Endothelial cell of umbilical vein (primary cell): ENCODE data around the gene ST6GALNAC6. TPM values are rescaled to one million over a fixed set of nuclear protein-coding genes. Genes with fewer than 3 reads are reported as not detected.
"Not testable (repeated sequence)": the region's sequence is repeated elsewhere in the genome, so short reads cannot be mapped to it uniquely, and the experiment has no call there.

ENCODE experiments used
- BruUV-seq: library from RNA; stranded (reverse); fragments of 400-500 nt; replicated peaks from 2 replicates; lab custom pipeline; 2021; lab: Mats Ljungman, UMichigan
- CTCF ChIA-PET: fragments of 300-600, 350-600 bp; sonication (Branson Sonifier 250); formaldehyde crosslinking; loops from one replicate; lab custom pipeline; 2021; ENCODE audit warnings: antibody characterized with exemption, inconsistent platforms; lab: Charles Lee
- POLR2A ChIA-PET: fragments of 300-600, 350-600 bp; sonication (Branson Sonifier 250); formaldehyde crosslinking; loops from one replicate; lab custom pipeline; 2021; ENCODE audit warnings: antibody characterized with exemption, inconsistent platforms; lab: Charles Lee
- DNase-seq: peaks from one replicate; pipeline ENCODE4 v3.0.0-alpha.2; 2011; ENCODE audit warnings: low read depth, low spot score
- FAIRE-seq: peaks from 2 replicates; lab custom pipeline; 2011; peaks lifted over from hg19 to GRCh38; lab: Jason Lieb, UNC
- H2AFZ ChIP-seq: 2 replicates; pipeline ENCODE4 v1.6.0; 2012; ENCODE audit warnings: low read depth, low read length, control low read depth, inconsistent platforms
- H3K27ac ChIP-seq: 2 replicates; pipeline ENCODE4 v1.5.1; 2011; ENCODE audit warnings: low read depth, mild to moderate bottlenecking, control low read depth, low read length, moderate library complexity; ENCODE audit not compliant: insufficient read depth
- H3K27me3 ChIP-seq, 2 experiments: 2 replicates each; pipeline versions ENCODE4 v1.6.0 to v1.6.1; 2011; ENCODE audit warnings: low read length in 2 of 2, mixed read lengths in 1 of 2; ENCODE audit not compliant: control insufficient read depth in 2 of 2, insufficient read depth in 2 of 2
- H3K36me3 ChIP-seq, 2 experiments: 2 replicates in 1 of 2; 3 replicates in 1 of 2; pipeline ENCODE4 v1.5.1; 2011; ENCODE audit warnings: low read length in 2 of 2, mild to moderate bottlenecking in 1 of 2, moderate library complexity in 1 of 2; ENCODE audit not compliant: control insufficient read depth in 2 of 2, insufficient read depth in 2 of 2; ENCODE audit errors: extremely low read depth in 1 of 2
- H3K4me1 ChIP-seq: 3 replicates; pipeline ENCODE4 v1.5.1; 2011; ENCODE audit warnings: mild to moderate bottlenecking, low read length; ENCODE audit not compliant: control insufficient read depth, insufficient read depth; ENCODE audit errors: extremely low read depth
- H3K4me2 ChIP-seq: 2 replicates; pipeline ENCODE4 v1.6.1; 2011; ENCODE audit warnings: low read length, control low read depth, mixed read lengths; ENCODE audit not compliant: insufficient read depth
- H3K4me3 ChIP-seq, 3 experiments: fragments of 200-600 bp in 1 of 3; sonication (generic), shearing (Covaris generic) in 1 of 3; replicated peaks in 1 of 3; 2 replicates each; pipeline ENCODE4 v1.5.1; 2011 to 2016; ENCODE audit warnings: control low read depth in 3 of 3, low read length in 3 of 3, mild to moderate bottlenecking in 2 of 3, inconsistent platforms in 1 of 3, low read depth in 1 of 3, moderate library complexity in 1 of 3; ENCODE audit not compliant: insufficient read depth in 1 of 3
- H3K79me2 ChIP-seq: 2 replicates; pipeline ENCODE4 v1.6.0; 2012; ENCODE audit warnings: low read length, inconsistent platforms; ENCODE audit not compliant: control insufficient read depth, insufficient read depth
- H3K9ac ChIP-seq: replicated peaks from 2 replicates; pipeline ENCODE3; 2011; ENCODE audit warnings: low read length, control low read depth; ENCODE audit not compliant: insufficient read depth; ENCODE audit errors: extremely low read depth
- H3K9me1 ChIP-seq: replicated peaks from 3 replicates; pipeline ENCODE4 v1.6.0; 2011; ENCODE audit warnings: mild to moderate bottlenecking, low read length; ENCODE audit not compliant: control insufficient read depth, insufficient read depth; ENCODE audit errors: extremely low read depth
- H3K9me3 ChIP-seq: replicated peaks from 2 replicates; pipeline ENCODE4 v1.5.1; 2012; ENCODE audit warnings: low read length, inconsistent platforms; ENCODE audit not compliant: control insufficient read depth, insufficient read depth
- H4K20me1 ChIP-seq: replicated peaks from 2 replicates; pipeline ENCODE3; 2011; ENCODE audit warnings: mild to moderate bottlenecking, low read length; ENCODE audit not compliant: control insufficient read depth, insufficient read depth; ENCODE audit errors: extremely low read depth
- FOS ChIP-seq: IDR thresholded peaks from 2 replicates; pipeline ENCODE4 v1.6.1; 2011; ENCODE audit warnings: mild to moderate bottlenecking, low read length, moderate library complexity, borderline replicate concordance; ENCODE audit not compliant: insufficient read depth
- GATA2 ChIP-seq: IDR thresholded peaks from 2 replicates; pipeline ENCODE4 v1.7.0; 2011; ENCODE audit warnings: low read depth, mild to moderate bottlenecking, moderate library complexity, mixed read lengths, low read length; ENCODE audit not compliant: insufficient read length, insufficient read depth
- MAX ChIP-seq: IDR thresholded peaks from 2 replicates; pipeline ENCODE4 v1.6.1; 2011; ENCODE audit not compliant: insufficient read depth, insufficient read length
- dilution Hi-C: fragments of 300-500 bp; cut with MboI; formaldehyde crosslinking; loops from one replicate; pipeline ENCODE4 v1.15.0; 2019; ENCODE audit warnings: low sequenced_read_pairs; ENCODE audit not compliant: extremely low pct_ligation_motif_present
- intact Hi-C: fragments of 100-400 bp; cut with micrococcal nuclease; formaldehyde crosslinking; loops from one replicate; pipeline ENCODE4 v1.10.0; 2022
- polyA plus RNA-seq, 4 experiments: library from polyadenylated mRNA; depleted of rRNA in 3 of 4; stranded (reverse) in 3 of 4; unstranded in 1 of 4; fragments of >200 nt; gene quantifications; 2 replicates each; pipeline versions ENCODE4 v1.2.1 to v1.2.3, GENCODE V29; 2011 to 2012; ENCODE audit warnings: missing spikeins in 1 of 4
- total RNA-seq: library from RNA; stranded (reverse); gene quantifications from 2 replicates; pipeline ENCODE4 v1.2.3, GENCODE V29; 2021

The ST6GALNAC6 gene
- total and polyA plus RNA-seq, 2 donors (not counting 3 experiments of a cell fraction or from before 2014, with no cell fraction given) = 43.0 to 78.9 TPM

- CTCF ChIA-PET = interaction anchor here (1.0 to 2.1 kb wide), 7 partner anchors 7 to 23 kb away, joined by 3 to 24 read pairs (median 7); partner anchors contain the start of gene ENG
- Histone ChIP-seq H3K27ac (peak overlapping the region; percentile 97), H3K4me1 (peaks cover 79% of the 10 kb centered on the region), H2AFZ (no peak overlapping the region), H3K9me1 (no peaks in the 10 kb centered on the region), H3K79me2 (peaks cover 91% of the 10 kb centered on the region), H4K20me1 (no peaks in the 10 kb centered on the region), H3K9ac (peak overlapping the region; percentile 83), H3K4me3 (peak overlapping the region in 1 of 3 experiments; percentile 41), H3K9me3 (no peaks in the 10 kb centered on the region), H3K36me3 (peaks cover 22 to 30% of the 10 kb centered on the region in 2 experiments), H3K4me2 (peak overlapping the region; percentile 76), H3K27me3 (no peaks in the 10 kb centered on the region)
- TF ChIP-seq MAX (no peak), GATA2 (peak; percentile 84), FOS (no peak)
- intact Hi-C loops = loop anchor here (1.0 kb wide), 1 partner anchor 8 kb away; no protein-coding TSS in a partner anchor
- BruUV-seq = no TSS peak
- DNase-seq = peak; percentile 80
- POLR2A ChIA-PET = interaction anchor here (0.8 to 1.2 kb wide), 2 partner anchors 8 to 19 kb away, joined by 4 to 8 read pairs; no protein-coding TSS in a partner anchor
- FAIRE-seq = no peak
- dilution Hi-C loops = no loop called here
These were observed 52.8 kb downstream of the ST6GALNAC6 start for GRCh38 chr9:127846443-127847177.

GRCh38 chr9:127845619-127846018 lies 53.8 kb downstream of the ST6GALNAC6 start:
- Histone ChIP-seq H3K36me3 (peaks cover 30 to 36% of the 10 kb centered on the region in 2 experiments), H3K4me2 (peak overlapping the region; percentile 76), H3K4me1 (peaks cover 84% of the 10 kb centered on the region), H3K9ac (peak overlapping the region; percentile 83), H3K79me2 (peaks cover 91% of the 10 kb centered on the region), H3K27ac (peak overlapping the region; percentile 97)
- dilution Hi-C loops, H3K4me3 ChIP-seq, H3K27me3 ChIP-seq, H3K9me3 ChIP-seq, H2AFZ ChIP-seq, H4K20me1 ChIP-seq, FAIRE-seq, BruUV-seq, DNase-seq, H3K9me1 ChIP-seq: not testable (repeated sequence)
- CTCF ChIA-PET = interaction anchor here (1.3 to 2.4 kb wide), 3 partner anchors 8 to 59 kb away, joined by 3 to 13 read pairs (median 7); partner anchors contain the start of gene ENG
- intact Hi-C loops = loop anchor here (1.0 kb wide), 3 partner anchors 7 to 13 kb away; partner anchors contain the start of gene ENG
- POLR2A ChIA-PET = interaction anchor here (0.6 kb wide), 1 partner anchor 37 kb away, joined by 5 read pairs; no protein-coding TSS in a partner anchor
